Sigmoid colon (tissue), 7 donors: ENCODE data around the gene SEC14L5. TPM values are rescaled to one million over a fixed set of nuclear protein-coding genes. Genes with fewer than 3 reads are reported as not detected.

ENCODE experiments used
- DNase-seq: peaks from one replicate; pipeline ENCODE4 v3.0.0-alpha.2; 2019
- H3K27ac ChIP-seq, 4 donors: fragments of 200-600 bp; sonication (generic); one replicate each; pipeline ENCODE4 v1.5.1; 2016 to 2019; ENCODE audit warnings: mild to moderate bottlenecking in 1 of 4
- H3K27me3 ChIP-seq, 3 donors: fragments of 200-600 bp; sonication (generic); one replicate each; pipeline ENCODE4 v1.5.1; 2019; ENCODE audit warnings: mild to moderate bottlenecking in 1 of 3
- H3K36me3 ChIP-seq, 4 donors: fragments of 200-600 bp; sonication (generic); one replicate each; pipeline ENCODE4 v1.5.1; 2016 to 2019
- H3K4me1 ChIP-seq, 4 donors: fragments of 200-600 bp; sonication (generic); one replicate each; pipeline ENCODE4 v1.5.1; 2017 to 2019
- H3K4me3 ChIP-seq, 4 donors: fragments of 200-600 bp; sonication (generic); one replicate each; pipeline ENCODE4 v1.5.1; 2017 to 2019; ENCODE audit warnings: mild to moderate bottlenecking in 2 of 4, moderate library complexity in 1 of 4
- H3K9me3 ChIP-seq, 4 donors: fragments of 200-600 bp in 3 of 4; sonication (generic) in 3 of 4; one replicate each; pipeline versions ENCODE4 v1.5.1 to v1.6.1; 2013 to 2019
- CTCF ChIP-seq, 4 experiments: fragments of 450-650 bp in 3 of 4; fragments of 200-600 bp in 1 of 4; IDR thresholded peaks; one replicate each; pipeline ENCODE4 v1.5.1; 2016 to 2019; ENCODE audit warnings: antibody characterized with exemption in 4 of 4, mild to moderate bottlenecking in 3 of 4, moderate library complexity in 2 of 4
- EP300 ChIP-seq, 4 donors: sonication (generic); formaldehyde crosslinking; IDR thresholded peaks; one replicate each; pipeline ENCODE4 v1.6.1; 2017; ENCODE audit warnings: antibody characterized with exemption in 4 of 4
- POLR2A ChIP-seq, 2 donors: fragments of 450-650 bp; IDR thresholded peaks; one replicate each; pipeline ENCODE4 v1.6.1; 2016; ENCODE audit warnings: antibody characterized with exemption in 2 of 2, mild to moderate bottlenecking in 2 of 2, moderate library complexity in 2 of 2
- POLR2AphosphoS5 ChIP-seq, 4 donors: sonication (generic); formaldehyde crosslinking; IDR thresholded peaks; one replicate each; pipeline ENCODE4 v1.6.1; 2017; ENCODE audit warnings: antibody characterized with exemption in 4 of 4
- WGBS, 2 donors: extraction: QIAGEN DNeasy Blood & Tissue Kit; methylation state at CpG; one replicate each; pipeline ENCODE4 v1.1.7; 2013; 5-methylcytosine and 5-hydroxymethylcytosine counted together
- intact Hi-C: fragments of 100-400 bp; cut with DNase I; formaldehyde crosslinking; loops from one replicate; pipeline ENCODE4 v1.15.1; 2023
- polyA plus RNA-seq, 3 donors: library from polyadenylated mRNA; stranded (reverse); fragments of 200-250 nt; gene quantifications; one replicate each; pipeline ENCODE4 v1.2.3, GENCODE V29; 2013
- total RNA-seq, 4 donors: library from RNA; depleted of rRNA; stranded (reverse); fragments of >200 nt; gene quantifications; one replicate each; pipeline ENCODE4 v1.1.0, GENCODE V29; 2016
- donor health status: healthy with polysubstance abuse.
- donor health status: Bipolar disorder and iron deficiency.
- donor health status: healthy.

The SEC14L5 gene
- total and polyA plus RNA-seq, 7 donors = under 0.01 to 2.5 (median 0.46) TPM

- H3K36me3 ChIP-seq = no peaks in the 10 kb centered on the region
- H3K27ac ChIP-seq = no peak overlapping the region
- 90 to 91% methylated on average over 5 of the region's 5 CpGs for WGBS, 2 donors
- H3K9me3 ChIP-seq = peaks cover 0 to 4% (median 0%) of the 10 kb centered on the region in 4 donors
- DNase-seq = no peak
- H3K4me3 ChIP-seq = no peak overlapping the region
- peaks cover 0 to 6% (median 6%) of the 10 kb centered on the region in 4 donors for H3K4me1 ChIP-seq
- peaks cover 18 to 59% (median 30%) of the 10 kb centered on the region in 3 donors for H3K27me3 ChIP-seq
- TF ChIP-seq CTCF (IDR thresholded peaks at IDR 0.05) = no peak
- intact Hi-C loops = no loop called here
Measured at GRCh38 chr16:4988647-4989046, 30.5 kb downstream of the SEC14L5 start.

GRCh38 chr16:4989391-4990006 is 31.4 kb downstream of the SEC14L5 start:
- H3K27ac ChIP-seq = no peak overlapping the region
- H3K36me3 ChIP-seq = no peaks in the 10 kb centered on the region
- H3K9me3 ChIP-seq = no peaks in the 10 kb centered on the region
- WGBS, 2 donors = 89 to 90% methylated on average over 9 of the region's 9 CpGs
- intact Hi-C loops = no loop called here
- H3K27me3 ChIP-seq = peaks cover 18 to 59% (median 30%) of the 10 kb centered on the region in 3 donors
- no peak overlapping the region for H3K4me3 ChIP-seq
- TF ChIP-seq EP300 (IDR thresholded peaks at IDR 0.05) = no peak
- TF ChIP-seq CTCF (IDR thresholded peaks at IDR 0.05) = no peak
- no peak for TF ChIP-seq POLR2A (IDR thresholded peaks at IDR 0.05)
- no peak for TF ChIP-seq POLR2AphosphoS5 (IDR thresholded peaks at IDR 0.05)
- no peak for DNase-seq
- peaks cover 0 to 6% (median 6%) of the 10 kb centered on the region in 4 donors for H3K4me1 ChIP-seq

- intact Hi-C loops = no loop called here
- Histone ChIP-seq H3K4me3 (no peak overlapping the region), H3K9me3 (no peaks in the 10 kb centered on the region), H3K36me3 (no peaks in the 10 kb centered on the region), H3K27ac (no peak overlapping the region), H3K27me3 (peaks cover 18 to 59% (median 30%) of the 10 kb centered on the region in 3 donors), H3K4me1 (peaks cover 0 to 6% (median 6%) of the 10 kb centered on the region in 4 donors)
- TF ChIP-seq POLR2A (IDR thresholded peaks at IDR 0.05) = no peak
- TF ChIP-seq EP300 (IDR thresholded peaks at IDR 0.05) = no peak
- no peak for TF ChIP-seq CTCF (IDR thresholded peaks at IDR 0.05)
- TF ChIP-seq POLR2AphosphoS5 (IDR thresholded peaks at IDR 0.05) = no peak
- DNase-seq = no peak
- 88 to 92% methylated on average over 8 of the region's 8 CpGs for WGBS, 2 donors
Measured at GRCh38 chr16:4990415-4990814, 32.3 kb downstream of the SEC14L5 start.

GRCh38 chr16:4991754-4992153 is 33.6 kb downstream of the SEC14L5 start:
- TF ChIP-seq CTCF (IDR thresholded peaks at IDR 0.05) (no peak), POLR2AphosphoS5 (IDR thresholded peaks at IDR 0.05) (no peak), POLR2A (IDR thresholded peaks at IDR 0.05) (no peak), EP300 (IDR thresholded peaks at IDR 0.05) (no peak)
- 92 to 95% methylated on average over 14 of the region's 14 CpGs for WGBS, 2 donors
- no peaks in the 10 kb centered on the region for H3K9me3 ChIP-seq
- H3K4me3 ChIP-seq = no peak overlapping the region
- H3K4me1 ChIP-seq = peaks cover 0 to 6% (median 6%) of the 10 kb centered on the region in 4 donors
- H3K27ac ChIP-seq = no peak overlapping the region
- no peak for DNase-seq
- H3K36me3 ChIP-seq = no peaks in the 10 kb centered on the region
- intact Hi-C loops = no loop called here
- peaks cover 18 to 50% (median 30%) of the 10 kb centered on the region in 3 donors for H3K27me3 ChIP-seq
